Camera-type eye (tissue), 1 donor: ENCODE results near the gene NCR2. TPM values are rescaled to one million over a fixed set of nuclear protein-coding genes. Genes with fewer than 3 reads are reported as not detected.

ENCODE experiments used
- total RNA-seq: library from RNA; depleted of rRNA; stranded (reverse); fragments of >200 nt; gene quantifications from one replicate; pipeline ENCODE4 v1.2.3, GENCODE V29; 2014

The NCR2 gene
- not detected for total RNA-seq

GRCh38 chr6:41335296-41335695 lies at the start of gene NCR2:
TSS of gene NCR2 (plus strand) at chr6:41335608. CDS start at chr6:41335877, 269 bp downstream.

GRCh38 chr6:41286544-41287346 lies 48.7 kb upstream of the NCR2 start, which contains the start of gene TREM1:
TSS of gene TREM1 (minus strand) at chr6:41286682. CDS start at chr6:41286655, 27 bp downstream.

Other genes starting within 250 kb of the NCR2 start
- 0.55 TPM for gene TREML1, start 181.3 kb upstream of the NCR2 start, total RNA-seq
- 0.38 TPM for gene TREM2, start 172.5 kb upstream of the NCR2 start, total RNA-seq
- 0.27 TPM for gene TREML2, start 134.5 kb upstream of the NCR2 start, total RNA-seq
- gene TREML4, start 107.3 kb upstream of the NCR2 start, total RNA-seq: not detected
- 1.8 TPM for gene TREM1, start 48.9 kb upstream of the NCR2 start, total RNA-seq
- gene FOXP4, start 210.8 kb downstream of the NCR2 start, total RNA-seq: 7.3 TPM